Activated CD8-positive, alpha-beta T cell treated with anti-CD3 and anti-CD28 coated beads for 36 hours (primary cell): ENCODE measurements around the gene DAZAP2. TPM values are rescaled to one million over a fixed set of nuclear protein-coding genes. Genes with fewer than 3 reads are reported as not detected.

Experiments used
- ATAC-seq: fragments of 200-7000 bp; cut with Tn5 transposase; one replicate; pipeline ENCODE4 v1.10.0; 2021; ENCODE audit warnings: mild to moderate bottlenecking, moderate library complexity
- CTCF ChIA-PET: fragments of 350-600 bp; sonication (Branson Sonifier 250); formaldehyde crosslinking; loops from one replicate; lab custom pipeline; 2021; ENCODE audit warnings: antibody characterized with exemption; lab: Charles Lee
- POLR2A ChIA-PET: fragments of 350-600 bp; sonication (Branson Sonifier 250); formaldehyde crosslinking; loops from one replicate; lab custom pipeline; 2021; ENCODE audit warnings: antibody characterized with exemption; lab: Charles Lee
- DNase-seq: peaks from one replicate; pipeline ENCODE4 v3.0.0-alpha.2; 2020
- H3K27ac Mint-ChIP-seq: one replicate; pipeline ENCODE4 v1.8.0; 2021; ENCODE audit warnings: mild to moderate bottlenecking, mixed read lengths
- H3K27me3 Mint-ChIP-seq: one replicate; pipeline ENCODE4 v1.8.0; 2021; ENCODE audit warnings: mixed read lengths
- H3K36me3 Mint-ChIP-seq: one replicate; pipeline ENCODE4 v1.8.0; 2021; ENCODE audit warnings: low read depth, mixed read lengths
- H3K4me1 Mint-ChIP-seq: one replicate; pipeline ENCODE4 v1.8.0; 2021; ENCODE audit warnings: low read depth, mixed read lengths
- H3K4me3 Mint-ChIP-seq: one replicate; pipeline ENCODE4 v1.8.0; 2021; ENCODE audit warnings: mild to moderate bottlenecking, moderate library complexity, mixed read lengths
- H3K9me3 Mint-ChIP-seq: one replicate; pipeline ENCODE4 v1.8.0; 2021; ENCODE audit warnings: mixed read lengths
- CTCF ChIP-seq: fragments of 200-600 bp; IDR thresholded peaks from one replicate; pipeline ENCODE4 v1.8.0; 2022; ENCODE audit warnings: antibody characterized with exemption, mild to moderate bottlenecking
- intact Hi-C: fragments of 100-400 bp; cut with micrococcal nuclease; formaldehyde crosslinking; loops from one replicate; pipeline ENCODE4 v1.10.0; 2022
- total RNA-seq, 2 experiments: library from RNA; stranded (reverse); gene quantifications; one replicate each; pipeline ENCODE4 v1.2.3, GENCODE V29; 2021

The DAZAP2 gene
- total RNA-seq, 2 experiments from 2014 or later, result 91.7 to 98.3 TPM

GRCh38 chr12:51216642-51217041 lies 22.0 kb upstream of the DAZAP2 start:
- no peak for ATAC-seq
- CTCF ChIA-PET, result interaction anchor here (1.0 to 1.5 kb wide), 4 partner anchors 17 to 42 kb away, joined by 3 to 4 read pairs (median 3); partner anchors contain the start of gene DAZAP2
- POLR2A ChIA-PET, result interaction anchor here (0.8 kb wide), 1 partner anchor 168 kb away, joined by 4 read pairs; no protein-coding TSS in a partner anchor
- peaks cover 15% of the 10 kb centered on the region for H3K4me1 Mint-ChIP-seq
- H3K9me3 Mint-ChIP-seq, result no peaks in the 10 kb centered on the region
- DNase-seq, result no peak
- intact Hi-C loops, result no loop called here
- peaks cover 1% of the 10 kb centered on the region for H3K36me3 Mint-ChIP-seq
- no peaks in the 10 kb centered on the region for H3K27me3 Mint-ChIP-seq
- H3K4me3 Mint-ChIP-seq, result peak overlapping the region; percentile 48
- peak overlapping the region; percentile 12 for H3K27ac Mint-ChIP-seq
- TF ChIP-seq CTCF, result no peak

DNA sequence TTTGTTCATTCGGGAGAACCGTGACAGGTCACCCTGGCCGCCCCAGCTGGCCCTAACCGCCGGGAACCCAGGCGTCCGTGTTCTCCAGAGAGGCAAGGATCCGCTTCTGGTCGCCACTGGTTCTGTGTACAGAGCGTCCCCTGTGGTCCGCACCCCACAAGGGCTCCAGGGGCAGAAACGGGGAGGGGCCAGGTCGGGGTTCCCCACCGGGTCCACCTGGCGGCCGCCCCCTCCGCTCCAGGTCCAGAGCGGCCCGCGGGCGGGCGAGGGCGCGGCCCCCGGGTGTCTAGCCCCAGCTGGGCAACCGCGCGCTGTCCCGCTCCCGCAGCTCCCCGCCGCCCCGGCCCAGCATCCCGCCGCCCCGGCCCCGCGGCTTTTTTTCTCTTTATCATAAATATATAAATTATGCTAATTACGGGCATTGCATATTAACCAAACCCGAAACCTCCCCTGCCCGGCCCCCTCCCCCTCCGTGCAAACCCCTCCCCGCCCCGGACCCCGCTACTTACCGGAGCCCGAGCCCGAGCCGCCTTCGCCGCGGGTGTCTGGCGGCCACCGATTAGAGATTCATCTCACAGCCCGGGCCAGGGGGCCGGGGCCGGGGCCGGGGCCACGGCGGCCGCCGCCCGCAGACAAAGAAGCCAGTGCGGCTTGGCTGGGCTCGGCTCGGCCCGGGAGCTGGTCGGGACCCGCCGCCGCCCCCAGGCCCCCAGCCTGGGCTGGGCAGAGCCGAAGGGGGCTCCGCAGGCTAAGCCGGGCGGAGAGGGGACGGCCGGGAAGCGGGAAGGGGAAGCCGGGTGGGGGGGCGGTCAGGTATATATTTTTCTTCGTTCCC lies 21.3 kb upstream of the DAZAP2 start:
- ChIA-PET POLR2A (interaction anchor here (0.5 to 2.4 kb wide), 14 partner anchors 9 to 989 kb away, joined by 3 to 24 read pairs (median 4); partner anchors contain the start of genes DAZAP2, LETMD1 and TFCP2), CTCF (interaction anchor here (0.8 to 1.9 kb wide), 10 partner anchors 18 to 196 kb away, joined by 3 to 9 read pairs (median 3); partner anchors contain the start of gene DAZAP2)
- Mint-ChIP-seq H3K27ac (peak overlapping the region; percentile 90), H3K36me3 (peaks cover 1% of the 10 kb centered on the region), H3K4me1 (peaks cover 15% of the 10 kb centered on the region), H3K9me3 (no peaks in the 10 kb centered on the region), H3K27me3 (no peaks in the 10 kb centered on the region), H3K4me3 (peak overlapping the region; percentile 84)
- intact Hi-C loops, result no loop called here
- no peak for TF ChIP-seq CTCF
- DNase-seq (peak; percentile 57), ATAC-seq (peak; percentile 43)

DNA sequence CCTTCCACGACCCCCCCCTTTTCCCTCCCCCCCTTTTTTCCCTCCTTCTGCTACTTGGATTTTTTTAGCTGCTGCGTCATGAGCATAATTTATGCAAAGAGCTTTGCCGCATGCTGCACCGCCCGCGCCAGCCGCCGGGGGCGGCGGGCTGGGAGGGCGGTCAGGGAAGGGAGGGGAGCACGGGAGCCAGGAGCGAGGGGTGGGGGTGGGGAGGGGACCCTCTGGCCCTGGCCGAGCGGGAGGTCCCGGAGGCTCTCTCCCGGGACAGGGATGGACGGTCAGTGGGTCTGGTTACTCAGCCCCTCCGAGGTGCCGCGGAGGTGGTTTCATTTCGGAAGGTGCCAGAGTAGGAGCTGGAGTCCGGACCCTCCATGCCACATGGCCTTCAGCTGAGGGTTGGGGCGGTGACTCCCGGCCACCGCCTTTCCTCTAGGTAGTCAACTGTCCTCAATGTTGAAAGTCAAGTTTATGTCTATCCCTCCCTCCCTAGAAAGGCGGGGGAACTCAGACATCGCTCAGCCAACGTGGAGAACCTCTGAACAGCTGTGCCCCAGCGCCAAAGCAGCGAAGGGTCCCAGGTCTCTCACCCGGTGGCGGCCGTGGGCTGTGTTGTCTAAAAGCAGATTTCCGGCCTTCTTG lies 20.5 kb upstream of the DAZAP2 start, which contains the start of gene POU6F1:
Gene POU6F1 (minus strand): TSS at position 95 of the 639 bp plus-strand sequence. CDS start 11,226 bp downstream, outside the sequence.
- intact Hi-C loops, result no loop called here
- Mint-ChIP-seq H3K4me1 (peaks cover 15% of the 10 kb centered on the region), H3K27me3 (no peaks in the 10 kb centered on the region), H3K4me3 (peak within 1 kb of the TSS; percentile 84), H3K36me3 (peaks cover 1% of the 10 kb centered on the region), H3K9me3 (no peaks in the 10 kb centered on the region), H3K27ac (peak within 1 kb of the TSS; percentile 90)
- peak; percentile 80 for TF ChIP-seq CTCF
- DNase-seq, result peak; percentile 66
- ATAC-seq, result peak; percentile 82
- ChIA-PET CTCF (interaction anchor here (0.6 to 1.9 kb wide), 11 partner anchors 10 to 197 kb away, joined by 3 to 9 read pairs (median 4); partner anchors contain the start of gene DAZAP2), POLR2A (interaction anchor here (0.5 to 2.4 kb wide), 17 partner anchors 9 to 1453 kb away, joined by 3 to 24 read pairs (median 3); partner anchors contain the start of genes DAZAP2, LETMD1 and TFCP2)

DNA sequence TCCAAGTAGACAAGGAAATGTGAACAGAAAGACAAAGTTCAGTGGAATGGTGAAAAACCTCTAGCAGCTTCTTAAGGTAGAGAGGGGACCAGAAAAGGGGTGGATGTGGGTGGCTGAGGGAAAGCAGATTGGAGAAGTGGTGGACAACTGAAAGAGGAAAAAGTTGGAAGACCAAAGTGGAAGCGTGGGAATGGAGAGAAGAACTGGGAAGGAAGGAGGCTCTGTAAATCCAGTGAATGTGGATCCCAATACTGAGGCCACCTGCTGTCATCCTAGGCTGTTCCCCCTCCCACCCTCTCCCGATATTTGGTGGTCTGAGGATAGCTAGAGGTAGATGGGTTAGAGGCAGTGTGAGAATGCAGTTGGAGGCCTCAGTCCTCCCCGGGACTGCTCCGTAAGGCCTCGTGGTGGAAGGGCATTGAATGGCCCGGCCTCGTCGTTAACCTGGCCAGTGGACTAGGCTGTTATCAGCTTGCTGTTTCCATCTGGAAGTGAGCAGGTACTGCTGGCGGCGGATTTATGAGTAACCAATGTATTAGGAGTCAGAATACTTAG lies 19.9 kb upstream of the DAZAP2 start:
- CTCF ChIA-PET, result interaction anchor here (0.6 to 1.9 kb wide), 8 partner anchors 11 to 174 kb away, joined by 3 to 9 read pairs (median 4); partner anchors contain the start of gene DAZAP2
- Mint-ChIP-seq H3K4me1 (peaks cover 15% of the 10 kb centered on the region), H3K9me3 (no peaks in the 10 kb centered on the region), H3K36me3 (peaks cover 1% of the 10 kb centered on the region), H3K27ac (peak overlapping the region; percentile 90), H3K27me3 (no peaks in the 10 kb centered on the region), H3K4me3 (peak overlapping the region; percentile 84)
- peak; percentile 8 for DNase-seq
- ATAC-seq, result no peak
- POLR2A ChIA-PET, result interaction anchor here (0.6 to 2.4 kb wide), 12 partner anchors 8 to 1454 kb away, joined by 3 to 24 read pairs (median 5); partner anchors contain the start of genes DAZAP2, LETMD1 and TFCP2
- intact Hi-C loops, result no loop called here
- TF ChIP-seq CTCF, result no peak
